Fibroblast of skin of scalp (primary cell): Measurements from ENCODE around the gene CEMP1.

Experiments
- DNase-seq: peaks from one replicate; pipeline ENCODE4 v3.0.0-alpha.2; 2013

CEMP1 gene

GRCh38 chr16:2518823-2519710 lies 12.1 kb downstream of the CEMP1 start:
- no peak for DNase-seq

- DNase-seq: no peak
Observed at GRCh38 chr16:2517954-2518605, 13.1 kb downstream of the CEMP1 start.

GRCh38 chr16:2516391-2517240 lies 14.6 kb downstream of the CEMP1 start:
- no peak for DNase-seq

- DNase-seq: no peak
Observed at GRCh38 chr16:2515180-2515851, 15.9 kb downstream of the CEMP1 start.

DNA sequence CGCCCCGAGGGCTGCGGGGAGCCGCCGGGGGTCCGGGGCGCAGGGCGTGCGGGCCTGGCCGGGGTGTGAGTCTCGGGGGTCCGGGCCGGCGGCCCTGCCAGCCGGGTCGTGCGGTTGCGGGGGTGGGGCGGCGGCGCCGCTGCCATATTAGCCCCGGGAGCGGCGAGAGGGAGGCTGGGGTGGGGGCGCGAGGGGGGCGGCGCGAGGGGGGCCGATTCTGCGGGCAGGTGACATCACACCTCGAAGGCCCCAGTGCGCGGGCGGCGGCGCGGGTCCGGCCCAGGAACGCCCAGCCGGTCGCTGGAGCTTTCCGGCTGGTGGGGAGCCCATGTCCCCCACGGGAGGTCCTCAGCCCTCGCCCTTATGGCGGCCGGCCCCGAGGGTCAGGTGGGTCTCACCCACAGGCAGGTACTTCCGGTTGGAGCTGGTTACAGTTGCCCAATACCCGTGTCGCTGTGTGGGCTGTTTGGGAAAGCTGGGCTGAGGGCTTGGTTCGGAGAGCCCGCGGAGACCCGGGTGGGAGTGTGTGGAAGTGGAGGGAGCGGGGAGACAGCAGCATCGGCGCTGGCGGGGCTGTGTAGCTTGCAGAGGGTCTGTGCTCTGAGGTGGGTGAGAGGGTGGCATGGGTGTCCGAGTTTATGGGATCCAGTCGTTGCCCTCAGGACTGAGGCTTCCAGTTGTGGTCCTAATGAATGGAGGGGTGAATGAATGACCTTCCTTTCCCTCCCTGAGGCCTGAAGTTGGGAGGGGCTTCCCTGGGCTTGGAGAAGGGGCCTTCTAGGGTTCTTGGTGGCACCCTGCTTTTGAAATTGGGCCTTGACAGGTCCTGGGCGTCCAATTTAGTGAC lies 16.7 kb downstream of the CEMP1 start:
- DNase-seq: no peak

DNA sequence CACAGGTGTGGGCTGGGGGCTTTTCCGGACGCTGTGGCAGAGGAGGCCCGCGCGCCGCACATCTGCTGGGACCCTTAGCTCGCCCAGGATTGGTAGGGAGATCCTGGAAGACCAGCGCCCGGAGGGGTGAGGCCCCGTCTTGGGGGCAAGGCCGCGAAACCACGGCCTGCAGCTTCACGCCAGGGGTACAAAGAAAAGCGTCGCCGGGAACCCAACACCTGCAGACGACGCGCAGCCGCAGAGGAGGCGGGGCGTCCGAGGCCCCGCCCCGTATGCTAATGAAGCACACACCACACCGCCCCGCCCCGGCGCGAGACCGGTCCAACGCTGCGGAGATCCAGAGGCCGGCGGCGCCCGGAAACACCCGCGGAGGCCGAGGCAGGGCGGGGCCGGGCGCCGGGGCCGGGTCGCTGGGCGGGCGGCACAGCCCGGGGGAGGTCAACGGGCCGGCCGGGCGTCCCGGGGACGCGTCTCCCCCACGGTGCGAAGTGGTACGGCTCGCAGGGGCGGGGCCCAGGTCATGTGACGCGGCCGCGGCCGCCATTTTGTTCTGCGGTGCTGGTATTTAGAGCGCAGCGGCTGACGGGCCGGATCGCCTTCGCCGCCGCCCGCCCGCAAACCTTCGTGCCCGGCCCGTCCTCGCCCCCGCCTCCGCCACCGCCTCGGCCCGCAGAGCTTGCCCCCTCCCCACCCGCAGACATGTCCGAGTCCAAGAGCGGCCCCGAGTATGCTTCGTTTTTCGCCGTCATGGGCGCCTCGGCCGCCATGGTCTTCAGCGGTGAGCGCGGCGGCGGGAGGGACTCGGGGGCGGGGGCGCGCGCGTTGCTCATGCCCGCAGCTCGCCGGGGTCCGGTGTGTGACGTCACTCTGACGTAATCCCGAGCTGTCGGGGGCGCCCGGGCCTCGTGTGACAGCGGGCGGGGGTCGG lies 17.5 kb downstream of the CEMP1 start, which contains the start of gene ATP6V0C:
Gene ATP6V0C, plus strand, starts transcription at position 548 of the 928 bp plus-strand sequence. Its CDS starts 152 bp downstream, at position 700.
- peak; percentile 86 for DNase-seq

DNA sequence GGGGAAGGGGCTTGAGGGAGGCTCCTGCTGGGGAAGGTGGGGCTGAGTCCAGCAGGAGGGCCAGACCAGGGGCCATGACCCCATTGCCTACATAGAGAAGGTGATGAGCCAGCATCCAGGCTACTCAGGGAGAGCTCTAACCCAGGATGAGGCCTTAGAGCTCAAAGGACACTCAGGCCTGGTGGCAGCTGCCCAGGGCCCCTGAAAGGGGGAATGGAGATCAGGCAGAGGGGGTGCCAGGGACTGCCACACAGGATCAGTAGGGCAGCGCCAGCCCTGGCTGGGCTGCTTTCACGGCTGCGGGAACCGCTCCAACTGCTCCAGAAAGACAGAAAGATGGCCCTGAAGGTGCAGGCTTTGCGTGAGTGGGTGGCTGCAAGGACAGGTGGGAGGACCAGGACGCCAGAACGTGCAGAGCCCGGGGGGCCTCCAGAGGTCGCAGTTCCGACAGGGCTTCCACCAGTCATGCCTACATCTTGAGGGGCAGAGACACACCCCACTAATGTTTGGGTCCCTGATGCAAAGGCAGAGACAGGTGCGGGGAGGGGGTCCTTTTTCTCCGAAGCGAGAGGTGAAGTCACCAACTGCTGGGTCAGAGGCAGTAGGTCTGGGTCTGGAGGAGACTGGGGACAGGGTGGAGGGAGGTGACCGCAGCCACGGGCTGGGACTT lies 18.3 kb downstream of the CEMP1 start:
- no peak for DNase-seq

GRCh38 chr16:2511996-2512734 lies 19.0 kb downstream of the CEMP1 start:
- DNase-seq: no peak

DNA sequence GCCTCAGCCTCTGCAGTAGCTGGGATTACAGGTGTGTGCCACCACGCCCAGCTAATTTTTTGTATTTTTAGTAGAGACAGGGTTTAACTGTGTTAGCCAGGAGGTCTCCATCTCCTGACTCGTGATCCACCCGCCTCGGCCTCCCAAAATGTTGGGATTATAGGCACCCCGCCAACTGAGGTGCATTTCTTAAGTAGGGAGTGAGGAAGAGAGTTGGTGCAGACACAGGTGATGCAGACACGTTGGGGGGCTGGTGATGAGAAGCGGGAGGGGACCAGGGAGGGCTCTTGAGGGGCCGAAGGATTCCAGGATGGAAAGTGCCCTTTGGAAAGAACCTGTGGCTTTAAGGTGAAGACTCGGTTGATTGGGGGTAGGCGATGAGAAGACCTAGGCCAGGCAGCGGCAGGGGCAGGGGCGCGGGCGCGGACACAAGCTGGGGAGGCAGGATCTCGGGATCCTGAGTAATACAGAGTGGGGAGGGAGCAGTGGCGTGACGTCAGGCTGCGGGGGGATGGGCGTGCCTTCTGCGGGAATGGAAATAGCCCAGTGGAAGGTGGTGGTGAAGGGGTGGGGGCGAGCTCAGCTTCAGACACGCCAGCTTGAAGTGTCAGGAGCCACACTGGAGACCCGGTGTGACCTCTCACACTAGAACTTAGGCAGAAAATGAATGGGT lies 19.9 kb downstream of the CEMP1 start:
- peak; percentile 47 for DNase-seq

DNA sequence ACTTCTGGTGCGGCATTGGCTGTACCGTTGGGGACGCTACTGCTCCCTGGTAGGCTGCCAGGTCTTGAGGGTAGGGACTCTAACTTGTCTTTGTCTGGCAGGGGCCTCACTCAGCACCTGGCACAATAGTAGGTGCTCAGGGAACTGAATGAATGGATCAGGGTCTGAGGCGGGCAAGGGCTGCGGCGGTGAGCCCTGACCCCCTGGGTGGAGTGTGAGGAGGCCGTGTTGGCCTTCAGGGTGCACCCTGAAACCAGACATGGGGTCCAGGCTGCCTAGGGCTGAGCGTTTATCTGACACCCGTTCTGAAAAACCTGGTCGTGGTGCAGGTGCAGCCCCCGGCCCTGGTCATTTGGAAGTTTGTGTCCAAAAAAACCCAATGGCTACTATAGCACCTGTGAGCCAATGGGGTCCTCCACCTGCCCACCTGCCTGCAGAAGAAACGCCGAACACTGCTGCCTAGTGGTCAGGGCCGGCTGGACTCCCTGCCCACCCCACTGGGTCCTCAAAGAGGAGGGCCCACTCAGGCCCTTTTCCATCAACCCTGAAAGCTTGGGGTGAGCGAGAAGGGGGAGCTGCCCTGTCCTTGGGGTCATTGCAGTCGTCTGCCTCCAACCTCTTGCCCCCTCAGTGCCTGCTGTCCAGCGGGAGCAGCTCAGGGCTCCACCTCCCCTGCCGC lies 22.3 kb downstream of the CEMP1 start:
- no peak for DNase-seq

GRCh38 chr16:2507665-2508064 lies 23.5 kb downstream of the CEMP1 start:
- DNase-seq: no peak

GRCh38 chr16:2507052-2507659 lies 24.1 kb downstream of the CEMP1 start:
- DNase-seq: no peak

DNA sequence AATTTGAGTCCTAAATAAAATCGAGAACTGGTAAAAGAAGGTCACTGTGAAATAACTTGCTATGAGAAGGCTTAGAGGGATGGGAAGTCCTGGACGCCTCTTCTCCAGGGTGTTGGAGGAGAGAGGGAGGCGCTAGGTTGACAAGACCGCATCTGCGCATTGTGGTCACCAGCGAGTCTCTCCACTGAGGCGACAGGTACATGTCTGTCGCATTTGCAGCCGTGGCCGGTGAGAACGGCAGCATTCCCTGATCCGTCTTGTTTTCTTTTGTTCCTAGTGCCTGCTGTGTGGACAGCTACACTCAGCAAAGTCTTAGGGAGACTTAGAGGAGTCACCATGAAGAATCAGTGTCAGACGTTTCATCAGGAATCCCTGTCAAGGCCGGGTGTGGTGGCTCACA lies 25.5 kb downstream of the CEMP1 start:
- no peak for DNase-seq

DNA sequence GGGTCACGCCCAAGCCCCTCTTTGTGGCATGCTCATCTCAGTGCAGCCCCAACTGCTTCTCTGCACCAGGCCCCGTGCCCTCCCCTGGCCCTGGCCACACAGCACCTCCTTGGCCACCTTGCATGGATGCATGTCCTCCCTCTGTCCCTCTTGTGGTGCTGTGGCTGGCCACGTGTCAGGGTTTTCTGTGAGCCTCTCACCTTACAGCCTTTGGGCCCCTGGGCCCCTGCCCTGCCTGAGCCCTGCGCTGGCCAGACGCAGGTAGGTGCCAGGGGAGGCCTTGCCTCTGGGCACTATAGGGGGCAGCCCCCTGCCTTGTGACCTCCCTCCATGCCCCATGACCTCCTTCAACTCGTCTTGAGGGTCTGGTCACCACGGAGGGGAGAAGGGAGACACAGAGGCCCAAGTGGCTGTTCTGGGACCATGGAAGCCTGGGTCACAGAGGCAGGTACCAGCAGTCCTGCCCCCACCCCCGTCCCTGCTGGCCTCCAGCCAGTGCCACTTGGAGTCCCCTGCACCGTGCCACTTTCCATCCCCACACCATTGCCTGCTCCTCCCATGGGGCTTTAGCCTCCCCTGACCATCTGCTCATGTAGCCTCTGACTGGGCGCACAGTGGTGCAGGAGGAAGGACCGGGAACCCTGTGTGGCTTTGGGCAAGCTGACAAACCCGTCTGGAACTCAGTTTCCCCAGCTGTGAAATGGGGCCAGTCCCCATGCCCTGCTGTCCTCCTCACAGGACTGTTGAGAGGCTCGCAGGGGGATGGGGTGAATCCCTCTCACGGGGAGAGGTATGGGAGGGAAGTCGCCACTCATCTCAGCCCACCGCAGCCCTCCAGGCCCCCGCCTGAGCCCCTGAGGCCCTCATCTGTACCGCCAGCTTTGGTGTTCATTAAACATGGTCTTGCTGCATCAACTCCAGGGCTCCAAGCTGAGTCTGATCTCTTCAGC lies 29.0 kb downstream of the CEMP1 start:
- DNase-seq: no peak

DNA sequence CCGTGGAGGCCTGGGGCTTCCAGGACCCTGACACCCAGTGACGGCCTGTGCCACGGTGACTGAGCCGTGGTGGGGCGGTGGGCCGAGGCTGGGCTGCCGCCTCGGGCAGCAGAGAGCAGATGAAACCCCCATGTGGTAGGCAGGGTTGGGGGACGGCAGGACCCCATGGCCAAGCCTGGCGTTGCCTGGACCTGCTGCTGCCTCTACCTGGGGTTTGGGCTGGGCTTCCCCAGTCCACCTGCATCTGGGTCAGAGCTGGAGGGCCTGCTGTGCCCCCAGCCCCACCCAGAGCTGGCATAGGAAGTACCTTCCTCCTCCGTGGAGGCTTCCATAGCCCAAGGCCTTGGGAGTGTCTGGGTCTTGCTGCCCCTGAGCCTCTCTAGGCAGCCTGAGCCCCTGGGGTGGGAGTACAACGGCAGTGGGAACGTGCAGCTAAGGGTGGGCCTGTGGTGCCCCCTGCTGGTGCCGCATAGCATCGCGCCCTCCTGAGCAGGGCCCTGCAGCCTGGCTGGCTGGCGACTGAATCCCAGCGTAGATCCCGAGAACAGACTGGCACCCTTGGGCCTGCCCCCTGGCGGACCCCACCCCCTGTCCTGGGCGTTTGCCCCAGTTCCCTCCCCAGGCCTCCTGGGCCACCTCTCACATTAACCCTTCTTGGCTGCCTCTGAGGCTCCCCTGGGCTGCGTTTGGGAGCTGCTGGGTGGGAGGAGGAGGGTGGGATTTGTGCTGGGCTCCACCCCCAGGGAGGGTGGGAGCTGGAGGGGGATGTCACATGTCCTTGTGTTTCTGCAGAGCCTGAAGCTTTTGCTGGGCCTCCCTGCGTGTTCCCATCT lies 30.1 kb downstream of the CEMP1 start:
- DNase-seq: peak; percentile 73
